ENCODE data around the gene TFF3. TPM values are rescaled to one million over a fixed set of nuclear protein-coding genes. Genes with fewer than 3 reads are reported as not detected.

TFF3 gene
- total RNA-seq, 5 donors from 2014 or later (not counting 1 experiment from before 2014, with no cell fraction given): 1.3 to 1.7 TPM; not detected in 3

DNA sequence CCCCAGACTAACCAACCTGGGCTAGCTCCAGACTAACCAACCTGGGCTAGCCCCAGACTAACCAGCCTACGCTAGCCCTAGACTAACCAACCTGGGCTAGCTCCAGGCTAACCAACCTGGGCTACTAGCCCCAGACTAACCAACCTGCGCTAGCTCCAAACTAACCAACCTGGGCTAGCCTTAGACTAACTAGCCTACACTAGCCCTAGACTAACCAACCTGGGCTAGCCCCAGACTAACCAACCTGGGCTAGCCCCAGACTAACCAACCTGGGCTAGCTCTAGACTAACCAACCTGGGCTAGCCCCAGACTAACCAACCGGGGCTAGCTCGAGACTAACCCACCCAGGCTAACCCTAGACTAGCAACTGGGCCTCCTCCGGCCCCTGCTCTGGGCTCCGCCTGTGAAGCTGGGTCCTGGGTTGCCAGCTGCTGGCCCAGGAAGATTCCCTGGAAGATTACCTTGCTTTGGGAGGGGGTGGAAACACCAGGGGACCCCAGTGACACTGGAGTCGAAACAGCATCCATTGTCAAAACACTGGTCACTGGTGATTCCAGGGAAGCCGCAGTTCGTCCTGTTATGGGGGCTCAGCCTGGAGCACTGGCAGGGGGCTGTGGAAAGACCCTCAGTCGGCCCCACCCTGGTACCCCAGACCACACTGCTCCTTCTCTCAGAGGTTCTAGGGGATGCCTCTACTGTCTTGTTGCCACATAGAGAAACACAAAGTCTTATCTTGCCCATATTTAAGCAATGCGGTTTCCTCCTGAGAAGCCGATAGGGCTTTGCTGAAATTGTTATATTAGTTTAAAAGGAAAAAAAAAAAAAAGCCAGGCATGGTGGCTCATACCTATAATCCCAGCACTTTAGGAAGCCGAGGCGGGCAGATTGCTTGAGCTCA, 34.5 kb upstream of the TFF3 start:
- H3K27ac Mint-ChIP-seq: no peak overlapping the region
- 88% methylated on average over 6 of the region's 14 CpGs for WGBS (ENCODE audit: insufficient coverage)
- peaks cover 0 to 14% of the 10 kb centered on the region in 2 experiments for H3K27me3 ChIP-seq (replicated peaks in 1 of 2; ENCODE audit: control insufficient read depth in 2 of 2, extremely low read depth in 1 of 2, insufficient read depth in 2 of 2, low read length in 1 of 2)
- ChIA-PET POLR2A (no interaction called here), CTCF (no interaction called here)
- H3K36me3 ChIP-seq (ENCODE audit: control insufficient read depth in 2 of 2, extremely low read depth in 1 of 2, insufficient read depth in 1 of 2, low read length in 1 of 2): no peaks in the 10 kb centered on the region
- H3K4me1 ChIP-seq (ENCODE audit: control insufficient read depth in 1 of 2, extremely low read depth in 1 of 2, insufficient read depth in 2 of 2, low read length in 2 of 2): no peaks in the 10 kb centered on the region
- no peak overlapping the region for H3K27ac ChIP-seq (ENCODE audit: low read length)
- no peak overlapping the region for H3K4me3 Mint-ChIP-seq
- ATAC-seq (replicated peaks in 1 of 4) (no peak), DNase-seq (no peak)
- peaks cover 4 to 6% (median 4%) of the 10 kb centered on the region in 3 donors for H3K9me3 Mint-ChIP-seq
- no peaks in the 10 kb centered on the region for H3K9me3 ChIP-seq
- H3K4me3 ChIP-seq (ENCODE audit: control insufficient read depth in 1 of 2, extremely low read depth in 1 of 2, low read length in 1 of 2): no peak overlapping the region
- H3K36me3 Mint-ChIP-seq: no peaks in the 10 kb centered on the region
- H3K4me1 Mint-ChIP-seq: no peaks in the 10 kb centered on the region
- H3K27me3 Mint-ChIP-seq: peaks cover 0 to 4% of the 10 kb centered on the region in 2 donors

DNA sequence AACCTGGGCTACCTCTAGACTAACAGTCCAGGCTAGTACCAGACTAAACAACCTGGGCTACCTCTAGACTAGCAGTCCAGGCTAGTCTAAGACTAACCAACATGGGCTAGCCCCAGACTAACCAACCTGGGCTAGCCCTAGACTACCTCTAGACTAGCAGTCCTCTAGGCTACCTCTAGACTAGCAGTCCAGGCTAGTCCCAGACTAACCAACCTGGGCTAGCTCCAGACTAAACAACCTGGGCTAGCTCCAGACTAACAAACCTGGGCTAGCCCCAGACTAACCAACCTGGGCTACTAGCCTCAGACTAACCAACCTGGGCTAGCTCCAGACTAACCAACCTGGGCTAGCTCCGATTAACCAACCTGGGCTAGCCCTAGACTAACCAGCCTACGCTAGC, 33.6 kb upstream of the TFF3 start:
- ATAC-seq (replicated peaks in 1 of 4) (no peak), DNase-seq (no peak)
- 84% methylated on average over 2 of the region's 2 CpGs for WGBS (ENCODE audit: insufficient coverage)
- H3K4me1 Mint-ChIP-seq: no peaks in the 10 kb centered on the region
- H3K4me3 Mint-ChIP-seq: no peak overlapping the region
- ChIA-PET CTCF (interaction anchor here in 1 of 2 donors (0.5 kb wide), 1 partner anchor 1125 kb away, joined by 3 read pairs; no protein-coding TSS in a partner anchor), POLR2A (no interaction called here)
- Histone ChIP-seq H3K36me3 (ENCODE audit: control insufficient read depth in 2 of 2, extremely low read depth in 1 of 2, insufficient read depth in 1 of 2, low read length in 1 of 2) (no peaks in the 10 kb centered on the region), H3K9me3 (no peaks in the 10 kb centered on the region), H3K4me3 (ENCODE audit: control insufficient read depth in 1 of 2, extremely low read depth in 1 of 2, low read length in 1 of 2) (no peak overlapping the region), H3K27ac (ENCODE audit: low read length) (no peak overlapping the region), H3K4me1 (ENCODE audit: control insufficient read depth in 1 of 2, extremely low read depth in 1 of 2, insufficient read depth in 2 of 2, low read length in 2 of 2) (no peaks in the 10 kb centered on the region), H3K27me3 (replicated peaks in 1 of 2; ENCODE audit: control insufficient read depth in 2 of 2, extremely low read depth in 1 of 2, insufficient read depth in 2 of 2, low read length in 1 of 2) (peaks cover 0 to 18% of the 10 kb centered on the region in 2 experiments)
- H3K27me3 Mint-ChIP-seq: peaks cover 0 to 4% of the 10 kb centered on the region in 2 donors
- H3K36me3 Mint-ChIP-seq: no peaks in the 10 kb centered on the region
- H3K9me3 Mint-ChIP-seq: no peaks in the 10 kb centered on the region
- H3K27ac Mint-ChIP-seq: no peak overlapping the region

DNA sequence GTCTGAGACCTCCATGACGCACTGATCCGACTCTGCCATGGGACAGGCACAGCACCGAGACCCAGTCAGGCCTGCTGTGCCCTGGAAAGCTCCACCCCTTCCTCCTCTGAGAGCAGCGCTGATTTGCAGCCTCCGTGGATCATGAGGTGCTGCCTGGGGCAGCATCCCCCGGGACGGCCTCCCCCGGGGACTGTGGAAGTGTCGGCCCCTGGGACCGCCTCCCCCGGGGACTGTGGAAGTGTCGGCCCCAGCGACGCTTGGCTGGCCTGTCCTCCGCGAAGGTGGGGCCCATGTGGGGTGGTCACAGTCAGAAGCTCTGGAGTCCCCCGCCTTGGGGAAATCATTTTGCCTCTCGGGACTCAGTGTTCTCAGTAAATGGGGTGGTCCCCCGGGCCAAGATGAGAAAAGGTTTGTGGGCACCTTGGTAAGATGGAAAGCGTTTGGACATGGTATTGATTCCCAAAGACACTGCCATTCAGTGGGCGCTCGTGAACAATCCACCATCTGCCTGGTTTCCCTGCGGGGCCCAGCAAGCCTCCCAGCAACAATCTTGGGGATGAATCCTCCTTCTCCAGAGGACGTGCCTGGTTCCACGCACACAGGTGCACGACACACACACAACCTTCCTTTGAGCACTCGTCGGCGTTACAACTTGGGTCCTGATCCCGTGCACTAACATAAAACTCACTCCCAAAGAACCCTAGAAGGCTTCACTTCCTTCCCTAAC, 32.6 kb upstream of the TFF3 start:
- H3K27me3 ChIP-seq (replicated peaks in 1 of 2; ENCODE audit: control insufficient read depth in 2 of 2, extremely low read depth in 1 of 2, insufficient read depth in 2 of 2, low read length in 1 of 2): peaks cover 0 to 18% of the 10 kb centered on the region in 2 experiments

DNA sequence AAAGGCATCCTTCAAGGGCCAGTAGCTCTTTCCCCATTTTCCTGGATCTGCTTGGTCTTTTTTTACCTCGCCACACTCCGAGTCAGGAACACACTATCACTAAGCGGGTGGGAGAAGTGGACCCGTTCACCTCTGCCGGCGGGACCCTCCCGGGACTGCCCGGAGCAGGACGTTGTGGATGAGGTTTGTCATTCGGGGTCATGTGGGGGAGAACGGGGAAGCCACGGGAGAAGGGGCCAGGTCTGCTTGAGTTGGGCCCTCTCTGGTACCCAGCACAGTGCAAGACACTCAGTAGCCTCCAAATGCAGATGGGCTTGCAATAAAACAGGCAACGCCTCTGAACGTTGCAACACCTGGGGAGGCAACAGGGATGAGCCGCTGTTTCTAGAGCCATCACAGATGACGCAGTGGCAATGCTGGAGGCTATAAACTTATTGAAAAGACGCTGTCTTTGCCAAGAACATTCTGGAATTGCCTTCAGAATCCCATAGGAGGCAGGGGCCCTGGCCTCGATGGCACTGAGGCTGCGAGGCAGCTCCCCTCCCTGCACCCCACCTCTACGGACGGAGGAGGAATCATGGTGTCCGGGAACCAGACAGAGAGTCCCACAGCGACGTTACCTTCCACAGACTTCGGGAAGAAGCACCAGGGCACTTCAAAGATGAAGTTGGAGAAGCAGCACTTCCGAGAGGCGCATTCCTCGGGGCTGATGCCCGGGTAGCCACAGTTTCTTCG, 31.8 kb upstream of the TFF3 start:
- Mint-ChIP-seq H3K36me3 (no peaks in the 10 kb centered on the region), H3K27me3 (no peaks in the 10 kb centered on the region), H3K27ac (no peak overlapping the region), H3K4me1 (no peaks in the 10 kb centered on the region), H3K9me3 (no peaks in the 10 kb centered on the region), H3K4me3 (no peak overlapping the region)
- Histone ChIP-seq H3K9me3 (no peaks in the 10 kb centered on the region), H3K4me1 (ENCODE audit: control insufficient read depth in 1 of 2, extremely low read depth in 1 of 2, insufficient read depth in 2 of 2, low read length in 2 of 2) (no peaks in the 10 kb centered on the region), H3K27me3 (replicated peaks in 1 of 2; ENCODE audit: control insufficient read depth in 2 of 2, extremely low read depth in 1 of 2, insufficient read depth in 2 of 2, low read length in 1 of 2) (peaks cover 0 to 13% of the 10 kb centered on the region in 2 experiments), H3K4me3 (ENCODE audit: control insufficient read depth in 1 of 2, extremely low read depth in 1 of 2, low read length in 1 of 2) (no peak overlapping the region), H3K36me3 (ENCODE audit: control insufficient read depth in 2 of 2, extremely low read depth in 1 of 2, insufficient read depth in 1 of 2, low read length in 1 of 2) (no peaks in the 10 kb centered on the region), H3K27ac (ENCODE audit: low read length) (no peak overlapping the region)
- WGBS (ENCODE audit: insufficient coverage): 92% methylated on average over 25 of the region's 30 CpGs
- ATAC-seq (replicated peaks in 1 of 4) (no peak), DNase-seq (no peak)
- CTCF ChIA-PET: no interaction called here
- POLR2A ChIA-PET: no interaction called here

More for the DNA sequence above, 32.6 kb upstream of the TFF3 start:
- Mint-ChIP-seq H3K36me3 (no peaks in the 10 kb centered on the region), H3K4me3 (no peak overlapping the region), H3K9me3 (no peaks in the 10 kb centered on the region), H3K27me3 (no peaks in the 10 kb centered on the region), H3K4me1 (no peaks in the 10 kb centered on the region), H3K27ac (no peak overlapping the region)
- H3K36me3 ChIP-seq (ENCODE audit: control insufficient read depth in 2 of 2, extremely low read depth in 1 of 2, insufficient read depth in 1 of 2, low read length in 1 of 2): no peaks in the 10 kb centered on the region
- H3K4me1 ChIP-seq (ENCODE audit: control insufficient read depth in 1 of 2, extremely low read depth in 1 of 2, insufficient read depth in 2 of 2, low read length in 2 of 2): no peaks in the 10 kb centered on the region
- H3K4me3 ChIP-seq (ENCODE audit: control insufficient read depth in 1 of 2, extremely low read depth in 1 of 2, low read length in 1 of 2): no peak overlapping the region
- 93% methylated on average over 23 of the region's 30 CpGs for WGBS (ENCODE audit: insufficient coverage)
- CTCF ChIA-PET: no interaction called here
- ATAC-seq (replicated peaks in 1 of 4) (no peak), DNase-seq (no peak)
- H3K27ac ChIP-seq (ENCODE audit: low read length): no peak overlapping the region
- H3K9me3 ChIP-seq: no peaks in the 10 kb centered on the region
- POLR2A ChIA-PET: no interaction called here

DNA sequence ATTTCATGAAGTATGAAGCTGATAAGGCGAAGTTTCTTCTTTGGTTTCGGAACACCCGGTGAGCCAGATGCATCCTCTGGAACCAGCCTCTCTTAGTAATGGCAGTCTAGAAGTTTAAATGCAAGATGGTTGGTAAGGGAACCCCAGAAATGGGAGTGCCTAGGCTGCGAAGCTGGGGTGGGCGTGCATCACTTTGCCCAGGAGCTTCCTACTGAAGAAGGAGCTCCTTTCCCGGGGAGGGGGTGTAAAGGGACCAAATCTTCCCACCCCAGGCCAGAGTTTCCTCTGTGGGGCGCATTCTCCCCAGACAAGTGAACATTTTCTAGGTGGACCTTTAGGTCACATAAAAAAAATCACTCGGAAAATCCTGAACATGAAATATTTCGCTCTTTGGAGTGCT, 31.2 kb upstream of the TFF3 start:
- no peak for ATAC-seq (replicated peaks in 1 of 4)
- Histone ChIP-seq H3K27ac (ENCODE audit: low read length) (no peak overlapping the region), H3K9me3 (no peaks in the 10 kb centered on the region), H3K4me1 (ENCODE audit: control insufficient read depth in 1 of 2, extremely low read depth in 1 of 2, insufficient read depth in 2 of 2, low read length in 2 of 2) (no peaks in the 10 kb centered on the region), H3K36me3 (ENCODE audit: control insufficient read depth in 2 of 2, extremely low read depth in 1 of 2, insufficient read depth in 1 of 2, low read length in 1 of 2) (no peaks in the 10 kb centered on the region), H3K4me3 (ENCODE audit: control insufficient read depth in 1 of 2, extremely low read depth in 1 of 2, low read length in 1 of 2) (no peak overlapping the region), H3K27me3 (replicated peaks in 1 of 2; ENCODE audit: control insufficient read depth in 2 of 2, extremely low read depth in 1 of 2, insufficient read depth in 2 of 2, low read length in 1 of 2) (peaks cover 0 to 13% of the 10 kb centered on the region in 2 experiments)
- CTCF ChIA-PET: no interaction called here
- Mint-ChIP-seq H3K36me3 (no peaks in the 10 kb centered on the region), H3K27me3 (no peaks in the 10 kb centered on the region), H3K4me3 (no peak overlapping the region), H3K4me1 (no peaks in the 10 kb centered on the region), H3K9me3 (no peaks in the 10 kb centered on the region), H3K27ac (no peak overlapping the region)
- no peak for DNase-seq
- WGBS (ENCODE audit: insufficient coverage): 100% methylated on average over 3 of the region's 9 CpGs
- POLR2A ChIA-PET: no interaction called here

DNA sequence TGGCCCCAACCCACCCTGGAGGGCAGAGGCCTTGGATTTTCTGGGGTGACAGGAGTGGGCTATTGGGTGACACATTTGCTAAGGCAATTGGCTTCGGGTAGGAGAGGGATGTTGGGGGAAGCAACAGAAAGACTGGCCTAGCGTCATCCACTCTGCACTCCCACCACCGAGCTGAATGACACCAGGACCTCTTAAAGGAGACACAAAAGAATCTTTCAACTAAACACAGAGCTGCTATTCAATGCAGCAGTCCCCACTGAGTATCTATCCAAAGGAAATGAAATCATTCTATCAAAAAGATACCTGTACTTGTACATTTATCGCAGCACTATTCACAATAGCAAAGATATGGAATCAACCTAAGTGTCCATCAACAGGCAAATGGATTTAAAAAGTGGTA, 29.4 kb upstream of the TFF3 start:
- no peak overlapping the region for H3K4me3 Mint-ChIP-seq
- Histone ChIP-seq H3K4me1 (ENCODE audit: control insufficient read depth in 1 of 2, extremely low read depth in 1 of 2, insufficient read depth in 2 of 2, low read length in 2 of 2) (no peaks in the 10 kb centered on the region), H3K36me3 (ENCODE audit: control insufficient read depth in 2 of 2, extremely low read depth in 1 of 2, insufficient read depth in 1 of 2, low read length in 1 of 2) (no peaks in the 10 kb centered on the region), H3K27ac (ENCODE audit: low read length) (no peak overlapping the region), H3K4me3 (ENCODE audit: control insufficient read depth in 1 of 2, extremely low read depth in 1 of 2, low read length in 1 of 2) (no peak overlapping the region), H3K27me3 (replicated peaks in 1 of 2; ENCODE audit: control insufficient read depth in 2 of 2, extremely low read depth in 1 of 2, insufficient read depth in 2 of 2, low read length in 1 of 2) (peaks cover 0 to 10% of the 10 kb centered on the region in 2 experiments), H3K9me3 (no peaks in the 10 kb centered on the region)
- H3K4me1 Mint-ChIP-seq: no peaks in the 10 kb centered on the region
- WGBS (ENCODE audit: insufficient coverage): no CpG with 5 or more reads among the region's 4 CpGs
- POLR2A ChIA-PET: no interaction called here
- DNase-seq: no peak
- H3K9me3 Mint-ChIP-seq: no peaks in the 10 kb centered on the region
- H3K36me3 Mint-ChIP-seq: no peaks in the 10 kb centered on the region
- CTCF ChIA-PET: no interaction called here
- H3K27ac Mint-ChIP-seq: no peak overlapping the region
- ATAC-seq (replicated peaks in 1 of 4): no peak
- H3K27me3 Mint-ChIP-seq: no peaks in the 10 kb centered on the region

All from T-cell (primary cell).